IMR-90 (cell line): ENCODE results near the gene CCDC63. TPM values are rescaled to one million over a fixed set of nuclear protein-coding genes. Genes with fewer than 3 reads are reported as not detected.

Experiments
- ATAC-seq: fragments of 200-7000 bp; cut with Tn5 transposase; 2 replicates; pipeline ENCODE4 v1.9.1; 2020; ENCODE audit warnings: low read depth, mild to moderate bottlenecking, moderate library complexity
- BruUV-seq: library from RNA; stranded (reverse); fragments of 400-500 nt; replicated peaks from 2 replicates; lab custom pipeline; 2021; lab: Mats Ljungman, UMichigan
- CTCF ChIA-PET: fragments of 300-600 bp; formaldehyde crosslinking; extraction: SDS; loops from one replicate; lab custom pipeline; 2021; ENCODE audit warnings: antibody characterized with exemption; lab: Yijun Ruan, JAX
- POLR2A ChIA-PET: fragments of 300-600 bp; sonication (Branson Sonifier 250); formaldehyde crosslinking; loops from one replicate; lab custom pipeline; 2022; ENCODE audit warnings: antibody characterized with exemption; ENCODE audit not compliant: unreplicated experiment; lab: Charles Lee
- DNase-seq: peaks from one replicate; pipeline ENCODE4 v3.0.0; 2013
- H2AFZ ChIP-seq: replicated peaks from 2 replicates; pipeline ENCODE3; 2013; ENCODE audit warnings: low read length, mild to moderate bottlenecking; ENCODE audit not compliant: poor library complexity
- H2AK5ac ChIP-seq: 2 replicates; pipeline ENCODE4 v1.6.1; 2013; ENCODE audit warnings: low read depth, low read length, inconsistent platforms
- H2AK9ac ChIP-seq: replicated peaks from 2 replicates; pipeline ENCODE3; 2013; ENCODE audit warnings: mild to moderate bottlenecking, low read depth, low read length, moderate library complexity; ENCODE audit not compliant: poor library complexity
- H2BK120ac ChIP-seq: 2 replicates; pipeline ENCODE4 v1.6.1; 2013; ENCODE audit warnings: low read depth, low read length, inconsistent platforms
- H2BK15ac ChIP-seq: 3 replicates; pipeline ENCODE4 v1.6.1; 2013; ENCODE audit warnings: low read depth, low read length, inconsistent platforms
- H2BK20ac ChIP-seq: 2 replicates; pipeline ENCODE4 v1.6.1; 2013; ENCODE audit warnings: low read depth, mild to moderate bottlenecking, inconsistent platforms, low read length, moderate library complexity
- H2BK5ac ChIP-seq: 2 replicates; pipeline ENCODE4 v1.6.1; 2013; ENCODE audit warnings: mild to moderate bottlenecking, low read depth, low read length, inconsistent platforms; ENCODE audit not compliant: poor library complexity, severe bottlenecking
- H3K14ac ChIP-seq: replicated peaks from 2 replicates; pipeline ENCODE4 v1.6.1; 2013; ENCODE audit warnings: low read depth, low read length, inconsistent platforms
- H3K18ac ChIP-seq: 2 replicates; pipeline ENCODE4 v1.6.1; 2013; ENCODE audit warnings: low read depth, low read length, control low read depth
- H3K23ac ChIP-seq: 2 replicates; pipeline ENCODE4 v1.6.1; 2013; ENCODE audit warnings: low read depth, low read length, inconsistent platforms
- H3K27ac ChIP-seq: 2 replicates; pipeline ENCODE4 v1.5.1; 2013; ENCODE audit warnings: mild to moderate bottlenecking, control low read depth, low read length; ENCODE audit not compliant: insufficient read depth
- H3K27me3 ChIP-seq: 2 replicates; pipeline ENCODE4 v1.6.1; 2013; ENCODE audit warnings: low read length; ENCODE audit not compliant: control insufficient read depth, insufficient read depth
- H3K36me3 ChIP-seq: 2 replicates; pipeline ENCODE4 v1.6.1; 2013; ENCODE audit warnings: low read length, mixed read lengths; ENCODE audit not compliant: control insufficient read depth, insufficient read depth
- H3K4ac ChIP-seq: 2 replicates; pipeline ENCODE4 v1.6.1; 2013; ENCODE audit warnings: low read depth, low read length, inconsistent platforms
- H3K4me1 ChIP-seq: 2 replicates; pipeline ENCODE4 v1.6.1; 2013; ENCODE audit warnings: low read length, mixed read lengths; ENCODE audit not compliant: control insufficient read depth, insufficient read depth
- H3K4me2 ChIP-seq: 2 replicates; pipeline ENCODE4 v1.6.1; 2013; ENCODE audit warnings: low read depth, mild to moderate bottlenecking, control low read depth, low read length, moderate library complexity
- H3K4me3 ChIP-seq: 2 replicates; pipeline ENCODE4 v1.5.1; 2013; ENCODE audit warnings: low read depth, mild to moderate bottlenecking, control low read depth, low read length, moderate library complexity; ENCODE audit not compliant: insufficient read depth
- H3K56ac ChIP-seq: 2 replicates; pipeline ENCODE4 v1.6.1; 2013; ENCODE audit warnings: low read length, inconsistent platforms; ENCODE audit not compliant: insufficient read depth; ENCODE audit errors: extremely low read depth
- H3K79me1 ChIP-seq, 2 experiments: 2 replicates each; pipeline ENCODE4 v1.6.1; 2013; ENCODE audit warnings: low read length in 2 of 2, inconsistent platforms in 1 of 2, low read depth in 1 of 2
- H3K9ac ChIP-seq: 2 replicates; pipeline ENCODE4 v1.6.1; 2013; ENCODE audit warnings: low read depth, low read length, control low read depth
- H3K9me1 ChIP-seq: 2 replicates; pipeline ENCODE4 v1.6.1; 2013; ENCODE audit warnings: low read length, inconsistent platforms; ENCODE audit not compliant: insufficient read depth
- H3K9me3 ChIP-seq: 2 replicates; pipeline ENCODE4 v1.6.1; 2013; ENCODE audit warnings: low read length; ENCODE audit not compliant: control insufficient read depth, insufficient read depth
- H4K20me1 ChIP-seq: 2 replicates; pipeline ENCODE4 v1.6.1; 2013; ENCODE audit warnings: low read length, inconsistent platforms; ENCODE audit not compliant: insufficient read depth
- H4K5ac ChIP-seq: 2 replicates; pipeline ENCODE4 v1.6.1; 2013; ENCODE audit warnings: mild to moderate bottlenecking, low read depth, low read length, control low read depth
- H4K8ac ChIP-seq, 2 experiments: 2 replicates each; pipeline ENCODE4 v1.6.1; 2013; ENCODE audit warnings: low read depth in 2 of 2, low read length in 2 of 2, control low read depth in 1 of 2, inconsistent platforms in 1 of 2
- H4K91ac ChIP-seq: 2 replicates; pipeline ENCODE4 v1.6.1; 2013; ENCODE audit warnings: low read depth, low read length, inconsistent platforms; ENCODE audit not compliant: insufficient read depth
- BHLHE40 ChIP-seq: fragments of 150-350 bp; IDR thresholded peaks from 2 replicates; pipeline ENCODE4 v1.6.1; 2016; ENCODE audit warnings: mild to moderate bottlenecking, low read depth, low read length
- CTCF ChIP-seq: conservative IDR thresholded peaks from 2 replicates; pipeline ENCODE4 v1.5.1; 2012; ENCODE audit warnings: mild to moderate bottlenecking, low read depth, low read length, improper control_type of control experiment
- FOS ChIP-seq: fragments of 150-350 bp; IDR thresholded peaks from 2 replicates; pipeline ENCODE4 v1.6.1; 2016; ENCODE audit warnings: low read depth, low read length
- MAFK ChIP-seq: IDR thresholded peaks from 2 replicates; pipeline ENCODE4 v1.6.1; 2012; ENCODE audit warnings: low read depth, low read length, improper control_type of control experiment
- NFE2L2 ChIP-seq: fragments of 150-350 bp; IDR thresholded peaks from 2 replicates; pipeline ENCODE4 v1.6.1; 2016; ENCODE audit warnings: low read depth, mild to moderate bottlenecking, low read length
- POLR2A ChIP-seq: IDR thresholded peaks from 2 replicates; pipeline ENCODE4 v1.6.1; 2012; ENCODE audit warnings: mild to moderate bottlenecking, low read depth, low read length
- SMC3 ChIP-seq: fragments of 150-350 bp; IDR thresholded peaks from 2 replicates; pipeline ENCODE4 v1.6.1; 2016; ENCODE audit warnings: low read depth, mild to moderate bottlenecking, antibody characterized with exemption, low read length, moderate library complexity
- USF2 ChIP-seq: fragments of 150-350 bp; IDR thresholded peaks from 2 replicates; pipeline ENCODE4 v1.6.1; 2017; ENCODE audit warnings: mild to moderate bottlenecking, antibody characterized with exemption, low read length, low read depth
- WGBS, 2 experiments: methylation state at CpG; one replicate each; pipeline versions ENCODE4 v1.1.5 to v1.1.7; 2013; ENCODE audit warnings: missing lambda C conversion rate in 2 of 2; ENCODE audit not compliant: insufficient read length in 1 of 2; ENCODE audit errors: extremely low coverage in 2 of 2; 5-methylcytosine and 5-hydroxymethylcytosine counted together
- dilution Hi-C: fragments of 300-500 bp; cut with HindIII; formaldehyde crosslinking; loops from one replicate; pipeline ENCODE4 v1.14.3; 2018; ENCODE audit warnings: low sequenced_read_pairs; ENCODE audit not compliant: unreplicated experiment
- in situ Hi-C: fragments of 300-500 bp; cut with MboI; formaldehyde crosslinking; loops from 3 replicates; pipeline ENCODE4 v1.14.3; 2019; ENCODE audit warnings: low sequenced_read_pairs, inconsistent platforms, mixed read lengths
- intact Hi-C: fragments of 100-400 bp; cut with micrococcal nuclease; formaldehyde crosslinking; loops from 2 replicates; pipeline ENCODE4 v1.10.0; 2022
- polyA plus RNA-seq, 3 experiments: library from polyadenylated mRNA; depleted of rRNA; stranded (reverse); fragments of >200 nt; gene quantifications; 2 replicates each; pipeline ENCODE4 v1.2.3, GENCODE V29; 2012; ENCODE audit warnings: low replicate concordance in 1 of 3
- total RNA-seq: library from RNA; depleted of rRNA; stranded (reverse); fragments of >200 nt; gene quantifications from 2 replicates; pipeline ENCODE4 v1.2.3, GENCODE V29; 2012

The CCDC63 gene
- total and polyA plus RNA-seq, 2 of the 4 experiments (the other 2 are of a cell fraction): not detected

- no TSS peak for BruUV-seq
- CTCF ChIA-PET: no interaction called here
- Histone ChIP-seq H4K5ac (no peak overlapping the region), H2BK15ac (no peak overlapping the region), H2AFZ (no peak overlapping the region), H3K27me3 (peaks cover 4% of the 10 kb centered on the region), H4K91ac (no peak overlapping the region), H3K23ac (no peak overlapping the region), H3K4ac (no peak overlapping the region), H2AK5ac (no peak overlapping the region), H3K9me3 (no peaks in the 10 kb centered on the region), H2BK120ac (no peak overlapping the region), H3K4me3 (no peak overlapping the region), H3K79me1 (no peaks in the 10 kb centered on the region), H3K56ac (no peak overlapping the region), H4K20me1 (no peaks in the 10 kb centered on the region), H2BK20ac (no peak overlapping the region), H3K18ac (no peak overlapping the region), H3K9ac (no peak overlapping the region), H3K36me3 (no peaks in the 10 kb centered on the region), H4K8ac (no peak overlapping the region), H2AK9ac (peak overlapping the region; percentile 30), H3K14ac (no peak overlapping the region), H3K9me1 (0 out of 2 replicates have a peak, but pooled peaks cover 2% of the 10 kb centered on the region), H3K4me2 (no peak overlapping the region), H3K27ac (no peak overlapping the region), H3K4me1 (no peaks in the 10 kb centered on the region), H2BK5ac (no peak overlapping the region)
- intact Hi-C loops: no loop called here
- TF ChIP-seq BHLHE40 (no peak), USF2 (no peak), CTCF (no peak), FOS (no peak), NFE2L2 (no peak), MAFK (no peak), POLR2A (no peak), SMC3 (no peak)
- ATAC-seq (no peak), DNase-seq (no peak)
- in situ Hi-C loops: loop anchor here (10.0 kb wide), 1 partner anchor 381 kb away; no protein-coding TSS in a partner anchor
- WGBS, 2 experiments: 76% methylated on average over 7 of the region's 16 CpGs; no CpG with 5 or more reads in 1 of the 2 experiments
- dilution Hi-C loops: no loop called here
- POLR2A ChIA-PET: no interaction called here
These were observed 86.7 kb downstream of the CCDC63 start for GRCh38 chr12:110933326-110933974.
